Neural crest cell (in vitro differentiated cells): Measurements from ENCODE around the gene APPL2. TPM values are rescaled to one million over a fixed set of nuclear protein-coding genes. Genes with fewer than 3 reads are reported as not detected.
"Not testable (repeated sequence)": the region's sequence is repeated elsewhere in the genome, so short reads cannot be mapped to it uniquely, and the experiment has no call there.

Experiments
- DNase-seq: peaks from one replicate; pipeline ENCODE4 v3.0.0; 2021; ENCODE audit warnings: low read depth, mixed read lengths, low spot score
- H3K27ac Mint-ChIP-seq: one replicate; pipeline ENCODE4 v1.8.0; 2021; ENCODE audit warnings: mild to moderate bottlenecking, mixed read lengths; ENCODE audit not compliant: unreplicated experiment
- H3K27me3 Mint-ChIP-seq: 2 replicates; pipeline ENCODE4 v1.8.0; 2021; ENCODE audit warnings: low read depth, mild to moderate bottlenecking, mixed read lengths
- H3K36me3 Mint-ChIP-seq: 2 replicates; pipeline ENCODE4 v1.8.0; 2021; ENCODE audit warnings: low read depth, mild to moderate bottlenecking, mixed read lengths
- H3K4me1 Mint-ChIP-seq: 2 replicates; pipeline ENCODE4 v1.8.0; 2021; ENCODE audit warnings: mixed read lengths
- H3K4me3 Mint-ChIP-seq: one replicate; pipeline ENCODE4 v1.8.0; 2021; ENCODE audit warnings: mild to moderate bottlenecking, mixed read lengths
- H3K9me3 Mint-ChIP-seq: 2 replicates; pipeline ENCODE4 v1.8.0; 2021; ENCODE audit warnings: mixed read lengths
- CTCF ChIP-seq: fragments of 200-600 bp; sonication (generic); conservative IDR thresholded peaks from 2 replicates; pipeline ENCODE4 v1.5.0; 2021; ENCODE audit warnings: antibody characterized with exemption, mild to moderate bottlenecking
- total RNA-seq: library from RNA; stranded (reverse); gene quantifications from 2 replicates; pipeline ENCODE4 v1.2.1, GENCODE V29; 2021

APPL2 gene
- total RNA-seq, 1 donor from 2014 or later, result 51.8 TPM

GRCh38 chr12:105192624-105193225 lies 43.2 kb downstream of the APPL2 start:
- Mint-ChIP-seq H3K27me3 (no peaks in the 10 kb centered on the region), H3K27ac (peak overlapping the region; percentile 81), H3K4me1 (no peaks in the 10 kb centered on the region), H3K9me3 (no peaks in the 10 kb centered on the region), H3K4me3 (no peak overlapping the region), H3K36me3 (peaks cover 42% of the 10 kb centered on the region)
- TF ChIP-seq CTCF, result no peak
- DNase-seq, result no peak

GRCh38 chr12:105190530-105190929 lies 45.4 kb downstream of the APPL2 start:
- Mint-ChIP-seq H3K36me3 (peaks cover 50% of the 10 kb centered on the region), H3K4me1 (no peaks in the 10 kb centered on the region)

GRCh38 chr12:105189293-105189692 lies 46.7 kb downstream of the APPL2 start:
- no peak for TF ChIP-seq CTCF
- H3K27ac Mint-ChIP-seq, result no peak overlapping the region
- peaks cover 59% of the 10 kb centered on the region for H3K36me3 Mint-ChIP-seq
- no peaks in the 10 kb centered on the region for H3K9me3 Mint-ChIP-seq
- DNase-seq, result no peak
- no peaks in the 10 kb centered on the region for H3K4me1 Mint-ChIP-seq
- H3K4me3 Mint-ChIP-seq, result no peak overlapping the region
- H3K27me3 Mint-ChIP-seq, result no peaks in the 10 kb centered on the region

More at GRCh38 chr12:105190530-105190929, 45.4 kb downstream of the APPL2 start:
- Mint-ChIP-seq H3K9me3 (no peaks in the 10 kb centered on the region), H3K4me3 (no peak overlapping the region), H3K27me3 (no peaks in the 10 kb centered on the region), H3K27ac (peak overlapping the region; percentile 2)
- TF ChIP-seq CTCF, result no peak
- DNase-seq, result no peak

GRCh38 chr12:105183976-105184375 lies 52.0 kb downstream of the APPL2 start:
- H3K36me3 Mint-ChIP-seq, result peaks cover 76% of the 10 kb centered on the region
- H3K9me3 Mint-ChIP-seq, result peaks cover 30% of the 10 kb centered on the region
- not testable (repeated sequence) for H3K27me3 Mint-ChIP-seq, DNase-seq, H3K27ac Mint-ChIP-seq, H3K4me3 Mint-ChIP-seq, H3K4me1 Mint-ChIP-seq

- H3K27me3 Mint-ChIP-seq, H3K4me1 Mint-ChIP-seq, H3K4me3 Mint-ChIP-seq, H3K27ac Mint-ChIP-seq, DNase-seq: not testable (repeated sequence)
- Mint-ChIP-seq H3K9me3 (peaks cover 30% of the 10 kb centered on the region), H3K36me3 (peaks cover 76% of the 10 kb centered on the region)
These were observed 52.6 kb downstream of the APPL2 start for GRCh38 chr12:105183406-105183805.

- DNase-seq, H3K27me3 Mint-ChIP-seq, H3K27ac Mint-ChIP-seq, H3K4me1 Mint-ChIP-seq, H3K4me3 Mint-ChIP-seq: not testable (repeated sequence)
- peaks cover 70% of the 10 kb centered on the region for H3K36me3 Mint-ChIP-seq
- peaks cover 30% of the 10 kb centered on the region for H3K9me3 Mint-ChIP-seq
These were observed 56.9 kb downstream of the APPL2 start for GRCh38 chr12:105179114-105179513.

- Mint-ChIP-seq H3K9me3 (peaks cover 20% of the 10 kb centered on the region), H3K4me3 (no peak overlapping the region), H3K36me3 (peaks cover 51% of the 10 kb centered on the region), H3K4me1 (no peaks in the 10 kb centered on the region), H3K27ac (no peak overlapping the region), H3K27me3 (no peaks in the 10 kb centered on the region)
- no peak for TF ChIP-seq CTCF
- no peak for DNase-seq
These were observed 58.8 kb downstream of the APPL2 start for GRCh38 chr12:105177208-105177607.
